HG03469 (cell line): Measurements from ENCODE around the gene LYSMD1.

Experiments used
- ATAC-seq: cut with Tn5 transposase; IDR thresholded peaks from one replicate; pipeline ENCODE4 v1.9.1; 2021; ENCODE audit warnings: mild to moderate bottlenecking, moderate library complexity, moderate number of reproducible peaks; ENCODE audit not compliant: unreplicated experiment

The LYSMD1 gene

DNA sequence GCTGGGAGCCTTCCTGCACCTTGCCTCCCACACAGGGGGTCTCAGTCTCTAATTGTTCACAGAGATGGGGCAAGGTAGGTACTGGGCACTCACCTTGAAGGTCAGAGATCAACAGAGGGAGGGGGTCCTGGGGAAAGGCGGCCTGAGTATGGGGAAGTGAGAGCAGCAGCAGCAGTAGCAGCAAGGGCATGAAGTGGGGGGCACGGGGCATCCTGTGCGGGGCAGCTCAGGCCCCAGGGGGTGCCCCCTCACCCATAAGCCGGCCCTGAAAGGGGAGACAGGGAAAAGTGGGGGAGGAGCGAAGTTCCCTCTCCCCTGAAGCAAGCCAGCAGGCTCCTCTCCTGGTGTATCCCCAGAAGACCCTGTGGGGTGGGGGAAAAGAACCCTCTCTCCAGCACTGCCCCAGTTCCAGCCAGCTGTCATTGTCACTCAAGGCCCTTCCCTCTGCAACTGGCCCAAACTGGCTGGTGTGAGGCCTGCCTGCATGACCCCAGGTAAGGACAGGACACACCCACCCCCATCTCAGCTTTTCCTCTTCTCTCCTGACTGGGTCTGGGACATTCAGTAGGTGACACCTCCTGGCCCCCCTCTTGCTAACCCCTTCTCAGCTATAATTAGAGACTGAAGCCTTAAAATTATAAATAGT, 23.2 kb downstream of the LYSMD1 start:
- no peak for ATAC-seq

DNA sequence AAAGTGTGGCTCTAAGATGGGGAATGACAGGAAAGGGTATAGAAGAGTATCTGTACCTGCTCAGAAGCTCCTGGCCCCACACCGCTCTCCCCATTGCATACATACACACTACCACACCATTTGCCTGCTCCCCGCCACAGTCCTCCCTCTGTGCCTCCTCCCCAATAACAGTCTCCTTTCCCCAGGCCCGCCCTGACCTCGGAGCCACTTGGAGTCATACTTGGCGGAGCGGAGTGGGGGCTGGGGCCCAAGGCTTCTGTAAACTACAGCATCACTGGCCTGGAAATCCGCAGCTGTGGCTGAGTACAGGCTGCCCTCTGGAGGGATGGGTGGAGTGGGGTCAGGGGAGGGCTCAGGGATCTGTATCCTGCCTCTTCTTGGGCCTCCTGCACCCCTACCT, 27.9 kb downstream of the LYSMD1 start:
- ATAC-seq = no peak

DNA sequence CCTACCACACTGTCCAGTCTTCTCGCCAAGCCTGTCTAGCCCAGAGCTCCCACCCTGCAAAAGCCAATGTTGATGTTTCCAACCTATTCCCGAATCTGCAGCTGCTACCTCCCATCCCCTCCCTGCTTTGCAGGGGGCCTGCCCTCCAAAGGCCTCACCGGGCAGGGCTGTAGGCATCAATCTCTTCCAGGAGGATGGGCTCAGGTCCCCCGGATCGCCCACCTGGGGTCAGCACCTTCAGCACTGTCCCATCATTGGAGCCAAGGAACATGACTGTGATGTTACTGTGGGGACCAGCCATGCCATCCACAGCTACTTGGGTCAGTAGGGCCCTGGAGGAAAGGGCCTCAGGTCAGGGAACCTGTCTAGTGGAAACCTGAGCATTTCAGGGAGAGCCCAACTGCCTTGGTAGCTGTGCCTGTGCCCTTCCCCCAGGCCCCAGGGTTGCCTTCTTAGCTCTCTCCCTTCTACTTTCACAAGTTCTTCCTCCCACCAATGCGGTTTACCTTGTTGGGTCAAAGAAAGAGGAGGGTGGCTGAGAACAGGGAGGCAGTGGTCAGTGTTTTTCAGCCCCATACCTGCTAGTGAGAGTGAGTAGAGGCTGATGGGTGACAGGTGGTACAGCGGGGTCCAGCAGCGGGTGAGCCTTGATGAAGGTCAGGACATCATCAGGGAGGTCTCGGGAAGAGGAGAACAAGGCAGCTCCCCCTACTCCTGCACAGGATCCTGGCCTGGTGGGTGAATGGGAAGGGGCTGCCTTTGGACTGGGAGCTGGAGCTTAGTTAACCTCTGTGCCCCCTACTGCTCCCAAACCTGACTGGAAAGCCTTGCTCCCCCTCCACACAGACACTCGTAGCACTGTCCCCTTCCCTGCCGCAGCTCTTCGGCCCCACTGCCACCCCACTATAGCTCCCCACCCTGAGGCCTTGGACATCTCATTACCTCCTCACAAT, 30.0 kb downstream of the LYSMD1 start:
- no peak for ATAC-seq

DNA sequence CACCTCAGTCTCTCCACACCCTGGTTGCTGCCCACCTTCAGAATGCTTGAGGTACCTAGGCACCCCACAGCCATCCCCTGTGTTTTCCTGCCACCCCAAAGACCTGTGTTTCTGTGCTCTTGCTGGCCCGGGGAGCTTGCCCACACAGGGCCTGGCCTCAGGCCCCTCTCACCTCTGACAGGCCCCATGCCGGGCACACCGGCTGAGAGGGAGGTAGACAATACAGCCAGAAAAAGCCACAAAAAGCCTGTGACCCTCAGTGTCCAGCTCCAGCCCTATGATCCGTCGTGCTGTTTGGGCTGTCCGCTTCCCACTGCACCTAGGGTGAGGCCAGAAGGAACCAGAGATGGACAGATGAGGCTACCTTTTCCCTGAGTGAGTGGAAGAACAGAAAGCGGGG, 30.7 kb downstream of the LYSMD1 start:
- ATAC-seq = no peak

DNA sequence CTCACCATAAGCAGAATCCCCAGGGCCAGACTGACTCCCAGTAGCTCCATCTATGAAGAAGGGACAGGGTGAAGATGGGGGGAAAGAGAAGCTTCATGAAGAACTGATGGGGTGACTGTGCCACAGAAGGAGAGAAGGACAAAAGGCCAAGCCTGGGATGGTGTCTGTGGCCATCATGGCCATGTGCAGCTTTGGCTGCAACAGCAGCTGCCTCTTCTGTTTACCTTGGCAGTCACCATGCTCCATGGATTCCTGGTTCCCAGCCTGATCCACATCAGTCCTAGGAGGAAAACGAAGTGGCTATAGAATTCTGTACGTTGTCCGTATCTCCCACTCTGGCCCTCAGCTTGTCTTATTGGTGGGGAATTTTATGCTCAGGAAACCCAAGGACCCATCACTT, 31.3 kb downstream of the LYSMD1 start:
- no peak for ATAC-seq

DNA sequence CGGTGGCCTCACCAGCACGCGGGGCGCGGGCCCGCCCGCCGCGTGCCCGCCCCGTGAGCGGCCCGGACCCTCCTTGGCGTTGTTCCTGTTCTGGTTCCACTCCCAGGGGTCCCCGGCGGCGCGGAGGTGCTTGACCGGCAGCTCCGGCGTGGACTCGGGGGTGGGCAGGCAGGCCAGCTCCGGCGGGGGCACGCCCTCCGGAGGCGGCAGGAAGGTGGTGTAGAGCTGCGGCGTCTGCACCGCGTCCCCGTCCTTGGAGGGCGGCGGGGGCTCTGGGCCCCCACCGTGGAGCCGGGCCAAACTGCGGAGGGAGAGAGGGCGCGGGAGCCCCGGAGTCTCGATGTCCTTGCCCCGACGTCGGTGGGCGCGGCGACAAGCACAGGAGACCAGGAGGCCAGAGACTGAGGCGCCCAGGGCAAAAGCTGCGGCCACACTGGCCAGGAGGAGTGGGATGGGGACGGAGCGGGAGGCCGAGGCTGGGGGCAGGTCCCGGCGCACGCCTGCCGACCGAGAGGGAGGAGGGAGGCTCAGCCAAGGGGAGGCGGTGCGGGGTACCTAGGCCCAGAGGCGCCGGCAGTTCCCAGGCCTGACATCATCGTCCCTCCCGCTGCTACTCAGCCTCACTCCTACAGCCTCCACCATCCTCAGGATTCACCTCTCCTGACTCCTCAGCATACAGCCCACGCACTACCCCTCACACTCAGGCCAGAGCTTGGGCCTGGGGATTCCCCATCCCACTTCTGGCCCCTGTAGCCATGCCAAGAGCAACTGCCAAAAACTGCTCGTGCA, 32.5 kb downstream of the LYSMD1 start:
- ATAC-seq = no peak

DNA sequence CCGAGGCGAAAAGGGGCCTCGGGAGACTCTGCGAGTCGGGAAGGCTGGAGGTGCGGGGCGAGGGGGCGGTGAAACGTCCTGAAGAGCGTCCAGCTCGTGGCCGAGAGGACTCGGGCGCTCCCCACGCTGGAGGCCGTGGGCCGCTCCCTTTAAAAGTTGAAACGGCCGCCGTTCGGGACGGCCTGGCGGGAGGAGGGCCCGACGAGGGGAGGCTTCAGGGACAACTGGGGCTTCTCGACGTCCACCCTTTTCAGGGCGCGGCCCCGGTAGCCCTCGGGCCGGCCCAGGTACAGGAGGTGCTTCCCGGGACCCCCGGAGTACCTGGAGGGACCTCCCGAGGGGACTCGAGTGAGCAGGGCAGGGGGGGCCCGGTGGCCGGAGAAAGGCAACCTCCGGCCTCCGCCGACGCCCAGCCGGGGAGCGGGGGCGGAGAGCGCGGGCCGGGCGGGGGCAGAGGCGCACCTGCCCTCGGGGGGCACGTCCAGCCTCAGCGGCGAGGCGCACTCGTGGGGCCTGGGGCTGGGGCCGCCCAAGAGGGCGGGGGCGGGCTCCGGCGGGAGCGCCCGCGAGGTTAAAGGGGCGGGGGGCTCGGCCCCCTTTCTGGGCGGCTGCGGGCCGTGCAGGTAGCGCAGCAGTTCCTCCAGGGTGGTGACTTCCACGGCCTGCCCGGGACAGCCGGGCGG, 33.2 kb downstream of the LYSMD1 start:
- no peak for ATAC-seq

DNA sequence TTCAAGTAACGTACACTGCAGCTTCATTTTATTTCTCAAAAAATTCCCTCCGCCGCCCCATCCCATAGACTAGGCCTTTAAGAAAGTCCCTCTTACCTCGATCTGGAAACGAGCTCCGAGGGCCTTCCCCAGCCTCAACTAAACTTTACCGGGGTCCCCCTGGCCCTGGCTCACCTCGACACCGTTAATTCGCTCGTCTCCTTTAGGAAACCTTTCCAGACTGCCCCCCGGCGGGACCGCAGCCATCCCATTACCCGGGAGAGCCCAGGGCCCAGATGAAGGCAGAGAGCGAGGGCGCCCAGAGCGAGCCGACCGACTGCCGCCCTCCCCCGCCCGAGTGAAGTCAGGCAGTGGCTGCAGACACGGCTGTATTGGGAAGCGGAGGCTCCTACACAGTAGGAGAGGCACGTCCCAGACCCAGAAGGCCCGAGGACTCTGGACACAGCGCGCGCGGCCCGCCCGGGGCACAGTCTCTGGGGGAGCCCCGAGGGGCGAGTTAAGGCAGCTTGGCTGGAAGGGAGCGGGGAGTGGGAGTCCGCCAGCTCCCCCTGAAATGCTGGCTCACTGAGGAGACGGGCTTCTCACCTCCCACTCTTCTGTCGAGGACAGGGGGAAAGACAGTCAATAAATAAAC, 33.9 kb downstream of the LYSMD1 start:
- no peak for ATAC-seq

DNA sequence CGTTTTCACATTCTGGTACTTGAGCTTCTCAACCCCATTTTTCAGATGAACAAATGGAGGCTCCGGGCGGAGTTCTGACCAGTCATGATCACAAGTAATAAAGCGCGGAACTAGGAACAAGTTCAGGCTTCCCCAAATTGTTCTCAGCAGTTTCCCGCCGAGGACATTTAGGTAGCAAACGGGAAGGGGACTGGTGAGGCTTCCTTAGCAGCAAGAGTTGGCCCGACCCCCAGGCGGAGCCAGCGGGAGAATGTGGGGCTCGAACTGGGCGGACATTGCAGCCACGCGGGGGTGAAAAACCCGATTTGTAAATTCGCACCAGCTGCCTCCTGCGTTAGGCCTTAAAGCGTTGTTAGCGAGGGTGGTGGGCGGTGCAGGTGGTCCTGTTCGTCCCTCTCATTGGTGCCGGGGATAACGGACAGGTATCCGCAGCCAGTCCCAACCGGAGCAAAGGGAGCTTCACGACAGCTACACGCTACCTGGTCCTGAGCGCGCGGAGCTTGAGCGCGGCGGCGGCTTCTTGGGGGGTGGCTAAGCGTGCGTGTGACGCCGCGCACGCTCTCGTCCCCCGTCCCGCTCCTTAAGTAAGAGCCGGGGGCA, 34.6 kb downstream of the LYSMD1 start:
- ATAC-seq = no peak

DNA sequence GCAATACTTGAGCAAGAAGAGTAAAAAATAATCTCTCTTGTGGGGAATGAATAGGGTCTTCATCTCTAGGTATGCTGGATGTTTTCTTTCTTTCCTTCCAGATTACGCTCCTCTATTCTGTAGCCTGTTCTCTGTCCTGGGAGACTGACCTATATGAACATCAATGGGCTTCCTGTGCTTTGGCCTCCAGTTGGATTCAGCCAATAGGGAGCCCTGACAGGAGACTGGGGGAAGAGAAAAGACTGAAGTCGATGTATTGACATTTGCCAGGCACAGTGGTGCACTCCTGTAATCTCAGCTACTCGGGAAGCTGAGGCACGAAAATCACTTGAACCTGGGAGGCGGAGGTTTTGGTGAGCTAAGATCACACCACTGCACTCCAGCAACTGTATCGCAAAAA, 36.9 kb downstream of the LYSMD1 start:
- ATAC-seq = no peak

DNA sequence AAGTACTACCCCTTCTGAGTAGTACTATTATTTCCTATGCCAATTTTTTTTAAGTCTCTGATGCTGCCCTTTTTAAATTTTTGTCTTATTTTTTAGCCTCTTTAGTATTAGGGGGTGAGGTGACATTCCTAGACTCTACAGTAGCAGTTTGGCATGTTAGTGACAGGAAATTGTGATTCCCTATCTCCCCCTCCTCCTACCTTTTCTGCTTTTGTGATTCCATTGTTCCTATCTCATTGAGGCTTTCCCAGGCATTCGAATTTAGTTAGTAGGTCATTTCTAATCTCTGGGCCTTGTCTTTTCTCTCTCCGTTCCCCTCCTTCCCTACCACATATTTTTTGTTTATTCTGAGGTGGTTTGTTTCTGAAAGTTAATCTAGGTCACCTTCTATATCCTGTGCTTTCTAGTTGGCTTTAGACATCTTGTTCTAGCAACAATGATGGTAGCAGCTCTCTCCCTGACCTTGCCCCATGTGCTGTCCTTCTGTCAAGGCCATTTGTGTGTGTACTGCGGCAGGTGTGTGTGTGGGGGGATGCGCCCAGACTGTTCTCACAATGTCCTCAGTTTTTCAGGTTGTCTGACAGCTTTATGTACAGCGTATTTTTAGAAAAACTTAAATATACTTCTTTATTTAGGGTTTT, 40.8 kb downstream of the LYSMD1 start:
- ATAC-seq = no peak

DNA sequence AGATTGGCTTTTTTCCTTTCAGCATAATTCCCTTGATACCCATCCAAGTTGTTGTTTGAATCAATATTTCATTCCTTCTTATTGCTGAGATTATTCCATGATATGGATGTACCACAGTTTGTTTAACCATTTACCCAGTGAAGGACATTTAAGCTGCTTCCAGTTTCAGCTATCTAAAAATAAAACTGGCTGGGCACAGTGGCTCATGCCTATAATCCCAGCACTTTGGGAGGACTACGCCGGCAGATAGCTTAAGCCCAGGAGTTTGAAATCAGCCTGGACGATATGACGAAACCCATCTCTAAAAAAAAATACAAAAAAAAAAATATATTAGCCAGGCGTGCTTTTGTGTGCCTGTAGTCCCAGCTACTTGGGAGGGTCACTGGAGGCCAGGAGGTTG, 51.8 kb downstream of the LYSMD1 start:
- no peak for ATAC-seq
